Hematopoietic multipotent progenitor cell treated with erythropoietin and hydrocortisone succinate and interleukin-3 and kit ligand, for 8 days (in vitro differentiated cells): ENCODE data around the gene CAMTA1.

Source experiments
- DNase-seq: peaks from one replicate; pipeline ENCODE4 v3.0.0-alpha.2; 2015

The CAMTA1 gene

GRCh38 chr1:7177438-7178146 is 392.3 kb downstream of the CAMTA1 start:
- no peak for DNase-seq

DNA sequence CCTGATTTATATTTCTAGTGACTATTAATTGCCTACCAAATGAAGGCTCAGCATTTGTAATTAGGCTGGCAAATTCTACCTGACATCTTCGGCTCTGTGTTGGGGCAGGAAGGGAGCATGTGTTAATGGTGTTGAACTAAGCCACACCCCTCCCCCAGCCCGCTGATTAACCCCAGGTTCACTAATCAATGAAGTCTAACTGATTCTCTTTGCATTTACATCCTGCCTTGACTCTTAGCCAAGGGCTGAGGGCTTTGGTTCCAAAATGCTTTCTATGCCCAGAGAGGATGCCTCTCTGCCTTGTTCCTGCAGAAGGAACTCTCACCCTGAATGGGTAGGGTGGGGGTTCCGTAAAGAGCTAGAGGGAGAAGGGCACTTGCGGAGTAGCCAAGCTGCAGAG is 393.1 kb downstream of the CAMTA1 start:
- DNase-seq, result no peak

- no peak for DNase-seq
Observed at GRCh38 chr1:7178741-7179140, 393.5 kb downstream of the CAMTA1 start.

GRCh38 chr1:7185721-7186120 is 400.5 kb downstream of the CAMTA1 start:
- DNase-seq, result no peak

DNA sequence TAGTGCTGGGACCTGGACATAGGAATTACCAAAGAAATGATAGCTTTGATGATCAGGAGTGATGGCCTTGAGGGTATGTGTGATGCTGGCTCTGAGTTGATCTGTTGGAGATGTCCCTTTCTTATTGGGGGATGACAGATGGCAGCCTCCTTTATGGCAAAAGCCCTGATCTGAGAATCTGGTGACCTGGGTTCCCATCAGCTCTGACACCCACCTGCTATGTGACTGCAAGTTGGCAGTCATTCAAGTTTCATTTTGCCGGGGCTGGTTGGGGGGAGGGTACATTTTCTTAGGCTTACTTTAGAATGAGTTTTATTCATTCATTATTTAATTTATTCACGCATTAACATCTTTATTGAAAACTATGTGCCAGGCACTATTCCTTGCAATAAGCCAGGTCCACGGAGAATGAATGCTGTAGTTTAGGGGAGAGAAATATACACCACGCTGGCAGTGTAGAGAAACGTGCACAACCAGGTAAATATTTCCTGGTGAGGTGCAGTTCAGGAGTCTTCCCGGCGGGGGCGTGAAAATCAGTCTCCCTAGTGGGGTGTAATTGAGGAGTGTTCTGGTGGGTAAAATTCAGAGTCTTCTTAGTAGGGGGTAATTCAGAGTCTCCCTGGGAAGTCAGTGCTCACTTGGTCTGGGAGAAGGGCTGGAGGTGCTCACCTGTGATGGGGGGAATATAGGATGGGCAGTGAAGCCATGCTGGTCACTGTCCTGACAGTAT is 401.3 kb downstream of the CAMTA1 start:
- DNase-seq, result no peak

GRCh38 chr1:7187112-7187493 is 401.8 kb downstream of the CAMTA1 start:
- no peak for DNase-seq

- DNase-seq, result no peak
Observed at GRCh38 chr1:7190261-7190660, 405.0 kb downstream of the CAMTA1 start.

- DNase-seq, result no peak
Observed at GRCh38 chr1:7192453-7192852, 407.2 kb downstream of the CAMTA1 start.

DNA sequence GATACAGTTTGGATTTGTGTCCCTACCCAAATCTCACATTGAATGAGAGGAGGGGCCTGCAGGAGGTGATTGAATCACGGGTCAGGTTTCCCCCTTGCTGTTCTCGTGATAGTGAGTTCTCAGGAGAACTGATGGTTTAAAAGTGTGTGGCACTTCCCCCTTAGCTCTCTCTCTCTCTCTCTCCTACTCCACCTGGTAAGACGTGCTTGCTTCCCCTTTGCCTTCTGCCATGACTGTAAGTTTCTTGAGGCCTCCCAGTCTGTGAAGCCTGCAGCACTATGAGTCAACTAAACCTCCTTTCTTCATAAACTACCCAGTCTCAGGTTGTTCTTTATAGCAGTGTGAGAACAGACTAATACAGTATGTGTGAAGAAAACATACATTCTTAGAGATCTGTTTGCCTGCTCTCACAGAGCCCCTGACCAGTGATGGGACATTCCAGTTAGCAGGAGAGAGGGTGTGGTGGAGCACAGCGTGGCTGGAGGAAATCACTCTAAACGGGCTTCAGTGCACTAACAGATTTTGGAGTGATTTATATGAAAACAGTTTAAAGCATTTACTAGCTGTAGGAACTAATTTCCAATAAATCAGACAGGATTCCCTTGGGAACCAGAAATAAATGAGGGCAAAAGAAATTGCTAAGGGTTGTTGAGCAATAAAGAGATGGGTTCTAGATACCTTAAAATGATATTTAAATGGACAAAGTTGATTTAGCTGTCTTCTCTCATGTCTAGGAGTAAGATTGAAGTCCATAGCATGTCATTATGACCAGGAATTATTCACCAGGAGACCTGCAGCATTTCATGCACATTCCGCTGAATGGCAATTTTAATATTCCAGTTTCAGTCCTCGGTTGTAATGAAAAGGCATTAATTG is 411.0 kb downstream of the CAMTA1 start:
- no peak for DNase-seq

DNA sequence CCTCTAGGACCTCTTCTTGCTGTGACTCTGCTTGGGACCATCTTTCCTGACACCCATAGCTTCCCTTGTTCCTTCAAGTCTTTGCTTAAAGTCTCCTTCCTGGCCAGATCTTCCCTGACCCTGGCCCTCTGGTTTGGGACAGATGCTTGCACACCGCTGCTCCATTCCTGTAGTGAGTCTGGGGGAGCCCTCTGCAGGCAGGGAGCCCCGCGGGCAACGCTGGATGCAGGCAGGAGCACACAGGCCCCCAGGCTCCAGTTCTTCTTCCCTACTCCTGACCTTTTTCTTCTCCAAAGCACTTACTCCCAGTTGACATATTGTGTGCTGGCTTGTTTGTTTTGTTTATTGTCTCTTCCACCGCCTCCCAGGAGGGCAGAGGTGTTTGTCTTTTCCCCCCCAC is 413.4 kb downstream of the CAMTA1 start:
- no peak for DNase-seq

DNA sequence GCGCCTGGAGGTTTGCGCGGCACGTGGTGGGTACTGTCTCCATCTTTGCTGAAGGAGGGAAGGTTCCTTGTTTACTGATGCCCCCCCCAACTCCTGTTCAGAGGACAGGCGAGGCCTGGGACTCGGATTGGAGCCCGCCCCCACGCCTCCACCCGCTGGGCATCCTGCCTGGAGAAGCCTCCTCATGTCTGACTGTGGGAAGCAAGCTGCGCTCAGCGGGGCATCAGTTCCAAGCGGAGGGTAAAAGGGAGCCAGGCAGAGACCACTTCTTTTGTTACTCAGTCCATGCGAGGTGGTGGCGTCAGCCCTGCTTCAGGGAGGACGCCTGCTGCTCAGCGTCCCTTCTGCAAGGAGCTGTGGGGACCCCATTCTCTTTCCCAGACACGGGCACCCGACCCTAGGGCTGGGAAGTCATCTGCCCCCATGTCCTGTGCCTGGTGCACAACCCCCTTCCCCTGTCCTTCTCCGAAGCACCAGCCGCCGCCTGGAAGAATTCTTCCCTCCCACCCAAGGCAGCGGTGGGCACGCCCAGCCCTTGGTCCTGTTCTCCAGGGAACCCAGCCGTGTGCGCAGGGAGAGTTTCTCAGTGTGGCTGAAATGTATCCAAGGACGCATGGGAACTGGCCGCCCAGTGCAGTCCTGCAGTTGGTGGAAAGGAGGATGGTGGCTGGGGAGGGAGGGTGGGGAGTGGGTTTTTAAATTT is 414.0 kb downstream of the CAMTA1 start:
- DNase-seq, result no peak

- peak; percentile 57 for DNase-seq
Observed at GRCh38 chr1:7207875-7208646, 422.8 kb downstream of the CAMTA1 start.

GRCh38 chr1:7208647-7209180 is 423.5 kb downstream of the CAMTA1 start:
- DNase-seq, result no peak

GRCh38 chr1:7209336-7209735 is 424.1 kb downstream of the CAMTA1 start:
- no peak for DNase-seq

GRCh38 chr1:7218210-7218832 is 433.1 kb downstream of the CAMTA1 start:
- DNase-seq, result peak; percentile 56

DNA sequence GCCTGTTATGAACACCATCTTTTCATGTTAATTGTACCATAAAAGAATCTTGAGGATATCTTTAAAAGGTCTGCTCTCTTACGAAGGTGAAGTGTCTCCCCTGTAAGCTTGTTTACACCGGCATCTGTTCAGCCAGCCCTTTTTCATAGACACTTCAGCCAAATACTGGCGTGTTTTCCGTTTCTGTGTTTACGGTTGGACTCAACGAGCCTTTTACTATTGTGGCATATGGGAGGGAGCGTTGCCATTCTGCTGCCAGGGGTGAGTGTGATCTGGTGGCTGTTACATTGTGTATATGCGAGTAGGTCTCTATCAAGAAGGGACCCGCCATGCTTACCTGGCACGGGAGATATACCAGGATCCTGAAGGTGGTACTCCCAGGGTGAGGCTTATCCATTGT is 433.8 kb downstream of the CAMTA1 start:
- DNase-seq, result no peak

GRCh38 chr1:7220007-7220406 is 434.8 kb downstream of the CAMTA1 start:
- no peak for DNase-seq

GRCh38 chr1:7220712-7221252 is 435.5 kb downstream of the CAMTA1 start:
- DNase-seq, result no peak

GRCh38 chr1:7221826-7222694 is 436.8 kb downstream of the CAMTA1 start:
- DNase-seq, result no peak

GRCh38 chr1:7222695-7223015 is 437.4 kb downstream of the CAMTA1 start:
- DNase-seq, result no peak
